ENCODE results near the gene STRA8.

DNA sequence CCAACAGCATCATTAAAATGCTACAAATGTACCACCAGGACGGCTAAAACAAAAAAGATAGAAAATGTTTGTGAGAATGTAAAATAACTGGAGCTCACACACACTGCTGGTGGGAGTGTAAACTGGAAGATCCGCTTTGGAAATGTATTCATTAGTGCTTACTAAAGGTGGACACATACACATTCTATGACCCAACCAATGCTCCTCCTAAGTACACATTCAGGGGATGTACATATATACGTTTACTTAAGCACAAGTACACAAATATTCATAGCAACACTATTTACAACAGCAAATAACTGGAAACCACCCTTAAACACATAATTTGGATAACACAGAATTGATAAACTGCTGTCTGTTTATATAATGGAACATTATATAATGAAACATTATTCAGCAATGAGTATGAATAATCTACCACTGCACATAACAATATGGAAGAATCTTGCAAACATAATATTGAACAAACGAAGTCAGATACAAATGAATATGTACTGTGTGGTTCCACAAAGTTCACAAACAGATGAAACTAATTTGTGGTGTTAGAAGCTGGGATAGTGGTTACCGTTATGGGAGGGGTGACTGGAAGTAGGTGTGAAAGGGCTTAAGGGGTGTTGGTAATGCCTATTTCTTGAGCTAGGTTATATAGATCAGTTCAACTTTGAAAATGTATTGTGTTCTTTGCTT is 52.1 kb downstream of the STRA8 start:
- TF ChIP-seq, protein P1, sequence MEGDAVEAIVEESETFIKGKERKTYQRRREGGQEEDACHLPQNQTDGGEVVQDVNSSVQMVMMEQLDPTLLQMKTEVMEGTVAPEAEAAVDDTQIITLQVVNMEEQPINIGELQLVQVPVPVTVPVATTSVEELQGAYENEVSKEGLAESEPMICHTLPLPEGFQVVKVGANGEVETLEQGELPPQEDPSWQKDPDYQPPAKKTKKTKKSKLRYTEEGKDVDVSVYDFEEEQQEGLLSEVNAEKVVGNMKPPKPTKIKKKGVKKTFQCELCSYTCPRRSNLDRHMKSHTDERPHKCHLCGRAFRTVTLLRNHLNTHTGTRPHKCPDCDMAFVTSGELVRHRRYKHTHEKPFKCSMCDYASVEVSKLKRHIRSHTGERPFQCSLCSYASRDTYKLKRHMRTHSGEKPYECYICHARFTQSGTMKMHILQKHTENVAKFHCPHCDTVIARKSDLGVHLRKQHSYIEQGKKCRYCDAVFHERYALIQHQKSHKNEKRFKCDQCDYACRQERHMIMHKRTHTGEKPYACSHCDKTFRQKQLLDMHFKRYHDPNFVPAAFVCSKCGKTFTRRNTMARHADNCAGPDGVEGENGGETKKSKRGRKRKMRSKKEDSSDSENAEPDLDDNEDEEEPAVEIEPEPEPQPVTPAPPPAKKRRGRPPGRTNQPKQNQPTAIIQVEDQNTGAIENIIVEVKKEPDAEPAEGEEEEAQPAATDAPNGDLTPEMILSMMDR (IDR thresholded peaks at IDR 0.05) = no peak
- TF ChIP-seq POLR2A (IDR thresholded peaks at IDR 0.05) = no peak

All from right lobe of liver (tissue), 4 donors.